ENCODE results near the gene DCP1A.

GRCh38 chr3:53255775-53256703, 91.3 kb downstream of the DCP1A start, which contains the start of gene TKT:
- no peak for TF ChIP-seq CTCF (IDR thresholded peaks at IDR 0.05; ENCODE audit: low read depth, low read length)
- TF ChIP-seq EZH2phosphoT487 (IDR thresholded peaks at IDR 0.05; ENCODE audit: low read depth), result no peak
